WTC11 (cell line): ENCODE results near the gene CDX1. TPM values are rescaled to one million over a fixed set of nuclear protein-coding genes. Genes with fewer than 3 reads are reported as not detected.

ENCODE experiments used
- ATAC-seq: fragments of 200-7000 bp; cut with Tn5 transposase; 2 replicates; pipeline ENCODE4 v1.10.0; 2021; ENCODE audit warnings: mild to moderate bottlenecking, moderate library complexity
- CTCF ChIA-PET: fragments of 300-600 bp; sonication (Branson Sonifier 250); formaldehyde crosslinking; loops from one replicate; lab custom pipeline; 2021; ENCODE audit warnings: antibody characterized with exemption; lab: Charles Lee
- POLR2A ChIA-PET: fragments of 350-600 bp; sonication (Branson Sonifier 250); formaldehyde crosslinking; loops from one replicate; lab custom pipeline; 2021; ENCODE audit warnings: antibody characterized with exemption; lab: Charles Lee
- DNase-seq: peaks from one replicate; pipeline ENCODE4 v3.0.0; 2021; ENCODE audit warnings: low spot score
- H3K27ac Mint-ChIP-seq: 2 replicates; pipeline ENCODE4 v1.8.0; 2021; ENCODE audit warnings: mixed read lengths
- H3K27me3 Mint-ChIP-seq: 2 replicates; pipeline ENCODE4 v1.8.0; 2021; ENCODE audit warnings: low read depth, mild to moderate bottlenecking, moderate library complexity, mixed read lengths
- H3K36me3 Mint-ChIP-seq: 2 replicates; pipeline ENCODE4 v1.8.0; 2021; ENCODE audit warnings: mixed read lengths
- H3K4me1 Mint-ChIP-seq: 2 replicates; pipeline ENCODE4 v1.8.0; 2022; ENCODE audit warnings: mixed read lengths
- H3K4me3 Mint-ChIP-seq: 2 replicates; pipeline ENCODE4 v1.8.0; 2021; ENCODE audit warnings: mild to moderate bottlenecking, moderate library complexity, mixed read lengths
- H3K9me3 Mint-ChIP-seq: 2 replicates; pipeline ENCODE4 v1.8.0; 2021; ENCODE audit warnings: mixed read lengths
- ATF3 ChIP-seq: sonication (generic); formaldehyde crosslinking; conservative IDR thresholded peaks from 2 replicates; pipeline ENCODE4 v1.8.1; 2022; ENCODE audit warnings: mild to moderate bottlenecking, missing genetic modification reagents
- ATF6 ChIP-seq: sonication (generic); formaldehyde crosslinking; IDR thresholded peaks from 2 replicates; pipeline ENCODE4 v1.8.1; 2023; ENCODE audit warnings: mild to moderate bottlenecking, missing genetic modification reagents
- CTCF ChIP-seq: fragments of 200-600 bp; IDR thresholded peaks from 2 replicates; pipeline ENCODE4 v1.8.0; 2022; ENCODE audit warnings: antibody characterized with exemption
- ELF4 ChIP-seq: sonication (generic); formaldehyde crosslinking; IDR thresholded peaks from 2 replicates; pipeline ENCODE4 v1.8.1; 2022; ENCODE audit warnings: low read depth, mild to moderate bottlenecking, moderate library complexity, missing genetic modification reagents
- ERG ChIP-seq: fragments of 250-450 bp; sonication (Bioruptor Pico); IDR thresholded peaks from 2 replicates; pipeline ENCODE4 v1.8.0; 2021; ENCODE audit warnings: mild to moderate bottlenecking
- HMGXB4 ChIP-seq: sonication (generic); formaldehyde crosslinking; IDR thresholded peaks from 2 replicates; pipeline ENCODE4 v1.8.1; 2023; ENCODE audit warnings: mild to moderate bottlenecking, moderate library complexity, missing genetic modification reagents
- JUN ChIP-seq: sonication (generic); formaldehyde crosslinking; IDR thresholded peaks from 2 replicates; pipeline ENCODE4 v1.8.0; 2023; ENCODE audit warnings: mild to moderate bottlenecking, missing genetic modification reagents
- MAX ChIP-seq: sonication (generic); formaldehyde crosslinking; IDR thresholded peaks from 2 replicates; pipeline ENCODE4 v1.8.0; 2022; ENCODE audit warnings: mild to moderate bottlenecking, missing genetic modification reagents
- MXD4 ChIP-seq: fragments of 250-450 bp; sonication (Bioruptor Pico); IDR thresholded peaks from 2 replicates; pipeline ENCODE4 v1.8.0; 2021; ENCODE audit warnings: mild to moderate bottlenecking, moderate library complexity, borderline replicate concordance
- SOX15 ChIP-seq: fragments of 250-450 bp; sonication (Bioruptor Pico); IDR thresholded peaks from 2 replicates; pipeline ENCODE4 v1.9.0; 2021; ENCODE audit warnings: mild to moderate bottlenecking
- STAT6 ChIP-seq: sonication (generic); formaldehyde crosslinking; conservative IDR thresholded peaks from 2 replicates; pipeline ENCODE4 v1.8.1; 2023; ENCODE audit warnings: mild to moderate bottlenecking, low read depth, missing genetic modification reagents, moderate library complexity
- TEAD1 ChIP-seq: sonication (generic); formaldehyde crosslinking; IDR thresholded peaks from 2 replicates; pipeline ENCODE4 v1.8.0; 2022; ENCODE audit warnings: mild to moderate bottlenecking, missing genetic modification reagents
- USF1 ChIP-seq: sonication (generic); formaldehyde crosslinking; IDR thresholded peaks from 2 replicates; pipeline ENCODE4 v1.8.0; 2022; ENCODE audit warnings: mild to moderate bottlenecking, missing genetic modification reagents
- ZNF138 ChIP-seq: sonication (generic); formaldehyde crosslinking; conservative IDR thresholded peaks from 2 replicates; pipeline ENCODE4 v1.8.1; 2022; ENCODE audit warnings: mild to moderate bottlenecking, moderate library complexity, missing genetic modification reagents
- ZNF281 ChIP-seq: sonication (generic); formaldehyde crosslinking; IDR thresholded peaks from 2 replicates; pipeline ENCODE4 v1.8.0; 2023; ENCODE audit warnings: mild to moderate bottlenecking, missing genetic modification reagents
- total RNA-seq: library from RNA; stranded (reverse); gene quantifications from 3 replicates; pipeline ENCODE4 v1.2.3, GENCODE V29; 2021

CDX1 gene
- total RNA-seq, 1 experiment from 2014 or later: 0.13 TPM

- TF ChIP-seq ERG (CRISPR knock-in tag): no peak
- TF ChIP-seq SOX15 (CRISPR knock-in tag): no peak
- TF ChIP-seq, all 79 proteins: peak for 0
These were observed 3.0 kb upstream of the CDX1 start (continued) for GRCh38 chr5:150163547-150164059.

GRCh38 chr5:150164211-150164980 is 2.2 kb upstream of the CDX1 start:
- H3K4me3 Mint-ChIP-seq: no peak overlapping the region
- POLR2A ChIA-PET: no interaction called here
- ATAC-seq (no peak), DNase-seq (no peak)
- H3K27me3 Mint-ChIP-seq: peaks cover 74% of the 10 kb centered on the region
- H3K9me3 Mint-ChIP-seq: no peaks in the 10 kb centered on the region
- H3K27ac Mint-ChIP-seq: no peak overlapping the region
- H3K4me1 Mint-ChIP-seq: peaks cover 30% of the 10 kb centered on the region
- no peak for TF ChIP-seq ELF4 (CRISPR knock-in tag)
- TF ChIP-seq MXD4 (CRISPR knock-in tag): no peak
- no peaks in the 10 kb centered on the region for H3K36me3 Mint-ChIP-seq
- CTCF ChIA-PET: interaction anchor here (2.0 to 3.9 kb wide), 2 partner anchors 11 to 54 kb away, joined by 4 to 23 read pairs; no protein-coding TSS in a partner anchor

GRCh38 chr5:150166037-150166649 is 435 bp upstream of the CDX1 start:
- Mint-ChIP-seq H3K4me3 (peak overlapping the region; percentile 45), H3K27me3 (peaks cover 88% of the 10 kb centered on the region), H3K9me3 (no peaks in the 10 kb centered on the region), H3K4me1 (peaks cover 27% of the 10 kb centered on the region), H3K36me3 (no peaks in the 10 kb centered on the region), H3K27ac (no peak overlapping the region)
- ATAC-seq: no peak
- CTCF ChIA-PET: interaction anchor here (0.6 to 1.9 kb wide), 9 partner anchors 9 to 390 kb away, joined by 3 to 10 read pairs (median 3); no protein-coding TSS in a partner anchor
- POLR2A ChIA-PET: interaction anchor here (0.7 kb wide), 2 partner anchors 85 to 1287 kb away, joined by 3 read pairs; no protein-coding TSS in a partner anchor
- peak; percentile 26 for DNase-seq
- TF ChIP-seq JUN (CRISPR knock-in tag): no peak
- TF ChIP-seq ZNF281: no peak
- TF ChIP-seq CTCF: no peak
- no peak for TF ChIP-seq ZNF138 (CRISPR knock-in tag)
- no peak for TF ChIP-seq USF1
- no peak for TF ChIP-seq HMGXB4
- no peak for TF ChIP-seq ATF3
- no peak for TF ChIP-seq MAX (CRISPR knock-in tag)
- TF ChIP-seq ATF6 (CRISPR knock-in tag): no peak
- TF ChIP-seq TEAD1 (CRISPR knock-in tag): no peak
- TF ChIP-seq STAT6 (CRISPR knock-in tag): no peak
